CD1c-positive myeloid dendritic cell (primary cell): ENCODE measurements around the gene PAOX.

ENCODE experiments used
- DNase-seq: peaks from one replicate; pipeline ENCODE4 v3.0.0-alpha.2; 2016; ENCODE audit errors: extremely low spot score

PAOX gene

DNA sequence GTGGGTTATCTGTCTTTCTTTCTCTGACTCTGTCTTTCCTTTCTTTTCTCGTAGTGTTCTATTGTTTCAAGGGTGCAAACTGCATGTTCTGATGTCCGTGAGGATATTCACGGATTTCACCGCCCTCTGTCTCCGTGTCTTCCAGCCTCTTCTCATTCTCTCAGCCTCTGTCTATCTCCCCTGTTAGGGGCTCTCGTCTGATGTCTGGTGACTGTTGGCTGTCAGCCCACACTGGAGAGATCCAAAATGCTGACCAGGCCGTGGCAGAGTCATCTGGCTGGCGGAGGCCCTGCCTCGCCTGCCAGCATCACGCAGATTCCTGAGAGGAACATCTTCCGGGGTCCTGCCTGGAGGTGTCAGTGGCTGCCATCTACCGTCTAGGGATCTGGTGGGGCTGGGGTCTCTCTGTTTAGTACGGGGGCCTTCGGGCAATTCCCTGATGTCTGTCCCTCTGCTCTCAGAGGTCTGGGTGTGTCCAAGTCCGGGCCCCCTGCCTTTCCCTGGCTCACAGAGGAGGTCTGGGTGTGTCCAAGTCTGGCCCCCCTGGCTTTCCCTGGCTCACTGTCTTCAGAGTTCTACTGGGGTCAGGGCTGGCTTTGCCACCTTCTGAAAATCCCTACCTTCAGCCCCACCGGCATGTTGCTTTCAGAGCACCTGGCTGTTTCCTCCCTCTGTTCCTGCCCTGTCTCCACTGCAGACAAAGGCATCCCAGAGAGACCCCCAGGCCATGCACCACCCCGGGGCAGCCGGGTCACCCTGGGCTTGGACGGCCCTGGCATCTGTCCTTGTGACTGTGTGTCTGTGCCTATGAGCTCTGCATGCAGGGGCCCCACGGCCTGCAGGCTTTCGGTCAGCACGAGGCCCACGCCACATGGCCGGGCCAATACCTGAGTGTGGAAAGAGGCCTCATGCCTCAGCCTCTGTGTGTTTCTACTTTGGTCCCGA lies 60.7 kb downstream of the PAOX start:
- no peak for DNase-seq

DNA sequence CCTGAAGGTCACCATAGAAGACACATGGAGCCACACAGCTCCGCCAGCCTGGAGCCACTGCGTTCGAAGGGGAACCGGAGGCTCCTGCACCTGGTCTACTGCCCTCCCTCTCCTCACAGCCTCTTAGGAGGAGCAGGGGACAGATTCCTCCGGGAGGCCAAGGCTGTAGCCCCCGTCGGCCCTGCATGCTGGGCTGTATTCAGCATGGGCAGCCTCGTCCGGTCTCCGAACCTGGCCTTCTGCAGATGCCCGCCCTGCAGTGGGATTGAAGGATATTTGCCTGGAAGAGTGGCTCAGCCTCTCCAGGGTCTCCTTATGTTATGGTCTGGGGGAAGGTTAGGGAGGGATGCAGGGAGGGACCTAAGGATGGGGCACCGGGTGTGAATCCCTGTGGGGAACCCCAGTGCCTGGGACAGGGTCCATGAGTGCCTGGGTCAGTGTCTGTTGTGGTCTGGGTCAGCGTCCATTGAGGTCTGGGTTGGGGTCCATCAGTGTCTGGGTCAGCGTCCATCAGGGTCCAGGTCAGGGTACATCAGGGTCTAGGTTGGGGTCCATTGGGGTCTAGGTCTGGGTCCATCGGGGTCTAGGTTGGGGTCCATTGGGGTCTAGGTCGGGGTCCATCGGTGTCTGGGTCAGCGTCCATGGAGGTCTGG lies 61.7 kb downstream of the PAOX start:
- DNase-seq = no peak
